Activated CD4-positive, alpha-beta T cell treated with anti-CD3 and anti-CD28 coated beads for 36 hours (primary cell): ENCODE results near the gene ZNF521. TPM values are rescaled to one million over a fixed set of nuclear protein-coding genes. Genes with fewer than 3 reads are reported as not detected.

Experiments
- ATAC-seq: fragments of 200-7000 bp; cut with Tn5 transposase; one replicate; pipeline ENCODE4 v1.10.0; 2021; ENCODE audit warnings: mild to moderate bottlenecking, moderate library complexity
- CTCF ChIA-PET: fragments of 350-600 bp; sonication (Branson Sonifier 250); formaldehyde crosslinking; loops from one replicate; lab custom pipeline; 2021; ENCODE audit warnings: antibody characterized with exemption; lab: Charles Lee
- POLR2A ChIA-PET: fragments of 350-600 bp; sonication (Branson Sonifier 250); formaldehyde crosslinking; loops from one replicate; lab custom pipeline; 2021; ENCODE audit warnings: antibody characterized with exemption, inconsistent platforms; lab: Charles Lee
- DNase-seq: peaks from one replicate; pipeline ENCODE4 v3.0.0-alpha.2; 2020
- H3K27ac Mint-ChIP-seq: one replicate; pipeline ENCODE4 v1.8.0; 2021; ENCODE audit warnings: mixed read lengths
- H3K27me3 Mint-ChIP-seq: one replicate; pipeline ENCODE4 v1.8.0; 2021; ENCODE audit warnings: mixed read lengths
- H3K36me3 Mint-ChIP-seq: one replicate; pipeline ENCODE4 v1.8.0; 2021; ENCODE audit warnings: low read depth, mixed read lengths
- H3K4me1 Mint-ChIP-seq: one replicate; pipeline ENCODE4 v1.8.0; 2021; ENCODE audit warnings: mixed read lengths
- H3K4me3 Mint-ChIP-seq: one replicate; pipeline ENCODE4 v1.8.0; 2021; ENCODE audit warnings: mild to moderate bottlenecking, moderate library complexity, mixed read lengths
- H3K9me3 Mint-ChIP-seq: one replicate; pipeline ENCODE4 v1.8.0; 2021; ENCODE audit warnings: low read depth, mixed read lengths
- intact Hi-C, 2 experiments: fragments of 100-400 bp; cut with DNase I in 1 of 2; cut with micrococcal nuclease in 1 of 2; formaldehyde crosslinking; loops; one replicate each; pipeline versions ENCODE4 v1.14.2 to v1.15.1; 2022 to 2024; cut with DNase I, micrococcal nuclease
- total RNA-seq, 2 experiments: library from RNA; stranded (reverse); gene quantifications; one replicate each; pipeline ENCODE4 v1.2.3, GENCODE V29; 2021

ZNF521 gene
- total RNA-seq, 2 experiments from 2014 or later = not detected

- CTCF ChIA-PET = interaction anchor here (0.9 kb wide), 1 partner anchor 9 kb away, joined by 3 read pairs; no protein-coding TSS in a partner anchor
- H3K27me3 Mint-ChIP-seq = peaks cover 3% of the 10 kb centered on the region
- intact Hi-C loops = no loop called here
Observed at GRCh38 chr18:25174324-25174723, 177.6 kb downstream of the ZNF521 start.

GRCh38 chr18:25171334-25171733 lies 180.6 kb downstream of the ZNF521 start:
- no peak overlapping the region for H3K4me3 Mint-ChIP-seq
- ATAC-seq (no peak), DNase-seq (no peak)
- no peak overlapping the region for H3K27ac Mint-ChIP-seq
- CTCF ChIA-PET = no interaction called here
- no peaks in the 10 kb centered on the region for H3K27me3 Mint-ChIP-seq
- intact Hi-C loops = no loop called here
- POLR2A ChIA-PET = no interaction called here
- H3K4me1 Mint-ChIP-seq = no peaks in the 10 kb centered on the region
- H3K9me3 Mint-ChIP-seq = no peaks in the 10 kb centered on the region
- no peaks in the 10 kb centered on the region for H3K36me3 Mint-ChIP-seq

More at GRCh38 chr18:25174324-25174723, 177.6 kb downstream of the ZNF521 start:
- no peaks in the 10 kb centered on the region for H3K9me3 Mint-ChIP-seq
- POLR2A ChIA-PET = no interaction called here
- no peak overlapping the region for H3K27ac Mint-ChIP-seq
- H3K4me3 Mint-ChIP-seq = no peak overlapping the region
- no peak for DNase-seq
- H3K36me3 Mint-ChIP-seq = no peaks in the 10 kb centered on the region
- H3K4me1 Mint-ChIP-seq = no peaks in the 10 kb centered on the region
- ATAC-seq = no peak

GRCh38 chr18:25170402-25170801 lies 181.6 kb downstream of the ZNF521 start:
- CTCF ChIA-PET = no interaction called here
- Mint-ChIP-seq H3K9me3 (no peaks in the 10 kb centered on the region), H3K27ac (no peak overlapping the region), H3K4me1 (peaks cover 1% of the 10 kb centered on the region), H3K4me3 (no peak overlapping the region), H3K36me3 (no peaks in the 10 kb centered on the region), H3K27me3 (no peaks in the 10 kb centered on the region)
- intact Hi-C loops = no loop called here
- POLR2A ChIA-PET = no interaction called here
- DNase-seq (no peak), ATAC-seq (no peak)

- POLR2A ChIA-PET = no interaction called here
- no peak for DNase-seq
- no peaks in the 10 kb centered on the region for H3K27me3 Mint-ChIP-seq
- no peaks in the 10 kb centered on the region for H3K9me3 Mint-ChIP-seq
- no peak overlapping the region for H3K27ac Mint-ChIP-seq
- H3K4me1 Mint-ChIP-seq = peaks cover 8% of the 10 kb centered on the region
- CTCF ChIA-PET = no interaction called here
- H3K36me3 Mint-ChIP-seq = no peaks in the 10 kb centered on the region
- intact Hi-C loops = no loop called here
- no peak overlapping the region for H3K4me3 Mint-ChIP-seq
- ATAC-seq = no peak
Observed at GRCh38 chr18:25169701-25170100, 182.3 kb downstream of the ZNF521 start.

GRCh38 chr18:25167612-25168410 lies 184.2 kb downstream of the ZNF521 start:
- ATAC-seq (no peak), DNase-seq (no peak)
- Mint-ChIP-seq H3K4me1 (peaks cover 20% of the 10 kb centered on the region), H3K27me3 (peaks cover 2% of the 10 kb centered on the region), H3K27ac (no peak overlapping the region), H3K9me3 (no peaks in the 10 kb centered on the region), H3K4me3 (no peak overlapping the region), H3K36me3 (no peaks in the 10 kb centered on the region)
- CTCF ChIA-PET = no interaction called here
- intact Hi-C loops = no loop called here
- POLR2A ChIA-PET = no interaction called here

GRCh38 chr18:25166113-25166512 lies 185.9 kb downstream of the ZNF521 start:
- ChIA-PET POLR2A (no interaction called here), CTCF (interaction anchor here (1.1 kb wide), 1 partner anchor 8 kb away, joined by 3 read pairs; no protein-coding TSS in a partner anchor)
- H3K9me3 Mint-ChIP-seq = no peaks in the 10 kb centered on the region
- no peak for ATAC-seq
- DNase-seq = no peak
- H3K27me3 Mint-ChIP-seq = peaks cover 2% of the 10 kb centered on the region
- peaks cover 20% of the 10 kb centered on the region for H3K4me1 Mint-ChIP-seq
- H3K4me3 Mint-ChIP-seq = no peak overlapping the region
- intact Hi-C loops = no loop called here
- H3K27ac Mint-ChIP-seq = no peak overlapping the region
- H3K36me3 Mint-ChIP-seq = no peaks in the 10 kb centered on the region

GRCh38 chr18:25164848-25165811 lies 186.8 kb downstream of the ZNF521 start:
- peaks cover 20% of the 10 kb centered on the region for H3K4me1 Mint-ChIP-seq
- H3K27me3 Mint-ChIP-seq = peaks cover 2% of the 10 kb centered on the region
- DNase-seq (peak; percentile 7), ATAC-seq (peak; percentile 65)
- H3K27ac Mint-ChIP-seq = no peak overlapping the region
- no peaks in the 10 kb centered on the region for H3K36me3 Mint-ChIP-seq
- POLR2A ChIA-PET = no interaction called here
- CTCF ChIA-PET = interaction anchor here (1.1 kb wide), 1 partner anchor 9 kb away, joined by 3 read pairs; no protein-coding TSS in a partner anchor
- H3K4me3 Mint-ChIP-seq = peak overlapping the region; percentile 45
- H3K9me3 Mint-ChIP-seq = no peaks in the 10 kb centered on the region
- intact Hi-C loops = no loop called here

GRCh38 chr18:25164211-25164847 lies 187.6 kb downstream of the ZNF521 start:
- Mint-ChIP-seq H3K4me3 (peak overlapping the region; percentile 45), H3K27me3 (peaks cover 2% of the 10 kb centered on the region), H3K4me1 (peaks cover 20% of the 10 kb centered on the region), H3K36me3 (no peaks in the 10 kb centered on the region), H3K9me3 (no peaks in the 10 kb centered on the region), H3K27ac (no peak overlapping the region)
- POLR2A ChIA-PET = no interaction called here
- intact Hi-C loops = no loop called here
- DNase-seq = no peak
- ATAC-seq = peak; percentile 19
- CTCF ChIA-PET = no interaction called here

- ATAC-seq (no peak), DNase-seq (no peak)
- Mint-ChIP-seq H3K27me3 (peaks cover 5% of the 10 kb centered on the region), H3K9me3 (peaks cover 6% of the 10 kb centered on the region), H3K27ac (no peak overlapping the region), H3K36me3 (no peaks in the 10 kb centered on the region), H3K4me3 (no peak overlapping the region), H3K4me1 (no peaks in the 10 kb centered on the region)
- ChIA-PET CTCF (no interaction called here), POLR2A (no interaction called here)
- intact Hi-C loops = no loop called here
Observed at GRCh38 chr18:25153426-25153825, 198.5 kb downstream of the ZNF521 start.

- intact Hi-C loops = no loop called here
- CTCF ChIA-PET = no interaction called here
- H3K36me3 Mint-ChIP-seq = no peaks in the 10 kb centered on the region
- no peaks in the 10 kb centered on the region for H3K4me1 Mint-ChIP-seq
- H3K4me3 Mint-ChIP-seq = no peak overlapping the region
- H3K9me3 Mint-ChIP-seq = no peaks in the 10 kb centered on the region
- no peak for DNase-seq
- H3K27ac Mint-ChIP-seq = no peak overlapping the region
- ATAC-seq = no peak
- POLR2A ChIA-PET = no interaction called here
- H3K27me3 Mint-ChIP-seq = peaks cover 2% of the 10 kb centered on the region
Observed at GRCh38 chr18:25147877-25148488, 204.0 kb downstream of the ZNF521 start.

GRCh38 chr18:25146512-25146910 lies 205.5 kb downstream of the ZNF521 start:
- H3K36me3 Mint-ChIP-seq = no peaks in the 10 kb centered on the region

More at GRCh38 chr18:25146512-25146910, 205.5 kb downstream of the ZNF521 start:
- Mint-ChIP-seq H3K27ac (no peak overlapping the region), H3K4me1 (no peaks in the 10 kb centered on the region), H3K27me3 (no peaks in the 10 kb centered on the region), H3K4me3 (no peak overlapping the region), H3K9me3 (no peaks in the 10 kb centered on the region)
- ChIA-PET CTCF (no interaction called here), POLR2A (no interaction called here)
- no peak for ATAC-seq
- no peak for DNase-seq
- intact Hi-C loops = no loop called here
